PFSK-1 (cell line): Measurements from ENCODE around the gene GCSAM.

Experiments used
- FOXP2 ChIP-seq: optimal IDR thresholded peaks from 2 replicates; pipeline ENCODE3; 2011; ENCODE audit warnings: borderline replicate concordance, control low read depth, inconsistent platforms; ENCODE audit not compliant: insufficient read depth; ENCODE audit errors: extremely low read length, extremely low read depth
- POLR2AphosphoS5 ChIP-seq: IDR thresholded peaks from 2 replicates; pipeline ENCODE4 v1.6.1; 2012; ENCODE audit warnings: low read depth, mild to moderate bottlenecking, control low read depth, low read length, moderate library complexity
- SIN3A ChIP-seq: IDR thresholded peaks from 2 replicates; pipeline ENCODE4 v1.6.1; 2012; ENCODE audit warnings: mild to moderate bottlenecking, low read length, moderate library complexity, borderline replicate concordance; ENCODE audit not compliant: insufficient read depth
- TAF1 ChIP-seq: IDR thresholded peaks from 2 replicates; pipeline ENCODE4 v1.6.1; 2012; ENCODE audit warnings: low read length, control low read depth, borderline replicate concordance; ENCODE audit not compliant: insufficient read depth
- TF ChIP-seq, protein P1 (sequence below), 2 experiments: IDR thresholded peaks; 2 replicates each; pipeline versions ENCODE4 v1.6.1 to v1.8.0; 2011 to 2012; ENCODE audit warnings: low read depth in 2 of 2, low read length in 2 of 2, control low read depth in 1 of 2, inconsistent platforms in 1 of 2, mild to moderate bottlenecking in 1 of 2, moderate library complexity in 1 of 2; ENCODE audit not compliant: insufficient read depth in 1 of 2

GCSAM gene

DNA sequence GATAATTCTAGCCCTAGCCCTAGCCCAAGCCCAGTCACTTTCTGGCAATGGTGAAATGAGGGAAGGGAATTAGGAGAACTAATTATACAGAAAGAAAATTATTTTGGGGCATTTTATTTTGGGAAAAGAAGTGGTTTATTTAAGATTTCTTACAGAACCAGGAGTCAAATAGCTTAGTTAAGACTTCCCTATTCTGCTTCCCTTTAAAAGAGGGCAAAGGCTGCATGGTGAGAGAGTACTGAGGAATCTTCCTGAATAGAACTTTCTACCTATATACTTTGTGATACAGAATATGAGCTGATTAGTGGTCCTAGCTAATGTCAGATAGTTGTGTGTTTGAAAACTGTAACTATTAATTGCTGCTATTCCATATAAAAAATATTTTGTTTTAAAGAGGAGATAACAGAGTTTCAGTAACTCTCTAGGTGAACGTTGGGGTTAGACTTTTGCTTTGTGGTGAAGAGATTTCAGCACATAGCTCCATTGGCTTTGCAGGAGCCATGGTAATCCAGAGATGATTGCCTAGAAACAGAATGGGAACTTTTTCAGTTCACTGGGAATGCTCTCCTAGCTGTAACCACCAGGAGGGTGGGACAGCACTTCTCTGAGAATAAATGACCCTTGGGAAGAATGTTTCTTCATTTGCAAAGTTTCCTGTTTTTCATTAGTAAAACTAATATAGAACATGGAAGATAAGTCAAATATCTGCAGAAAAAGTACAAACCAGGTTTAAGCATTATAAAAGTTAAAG, 5.3 kb upstream of the GCSAM start:
- TF ChIP-seq SIN3A (no peak), TAF1 (no peak), POLR2AphosphoS5 (no peak), FOXP2 (no peak)
- TF ChIP-seq, protein P1, sequence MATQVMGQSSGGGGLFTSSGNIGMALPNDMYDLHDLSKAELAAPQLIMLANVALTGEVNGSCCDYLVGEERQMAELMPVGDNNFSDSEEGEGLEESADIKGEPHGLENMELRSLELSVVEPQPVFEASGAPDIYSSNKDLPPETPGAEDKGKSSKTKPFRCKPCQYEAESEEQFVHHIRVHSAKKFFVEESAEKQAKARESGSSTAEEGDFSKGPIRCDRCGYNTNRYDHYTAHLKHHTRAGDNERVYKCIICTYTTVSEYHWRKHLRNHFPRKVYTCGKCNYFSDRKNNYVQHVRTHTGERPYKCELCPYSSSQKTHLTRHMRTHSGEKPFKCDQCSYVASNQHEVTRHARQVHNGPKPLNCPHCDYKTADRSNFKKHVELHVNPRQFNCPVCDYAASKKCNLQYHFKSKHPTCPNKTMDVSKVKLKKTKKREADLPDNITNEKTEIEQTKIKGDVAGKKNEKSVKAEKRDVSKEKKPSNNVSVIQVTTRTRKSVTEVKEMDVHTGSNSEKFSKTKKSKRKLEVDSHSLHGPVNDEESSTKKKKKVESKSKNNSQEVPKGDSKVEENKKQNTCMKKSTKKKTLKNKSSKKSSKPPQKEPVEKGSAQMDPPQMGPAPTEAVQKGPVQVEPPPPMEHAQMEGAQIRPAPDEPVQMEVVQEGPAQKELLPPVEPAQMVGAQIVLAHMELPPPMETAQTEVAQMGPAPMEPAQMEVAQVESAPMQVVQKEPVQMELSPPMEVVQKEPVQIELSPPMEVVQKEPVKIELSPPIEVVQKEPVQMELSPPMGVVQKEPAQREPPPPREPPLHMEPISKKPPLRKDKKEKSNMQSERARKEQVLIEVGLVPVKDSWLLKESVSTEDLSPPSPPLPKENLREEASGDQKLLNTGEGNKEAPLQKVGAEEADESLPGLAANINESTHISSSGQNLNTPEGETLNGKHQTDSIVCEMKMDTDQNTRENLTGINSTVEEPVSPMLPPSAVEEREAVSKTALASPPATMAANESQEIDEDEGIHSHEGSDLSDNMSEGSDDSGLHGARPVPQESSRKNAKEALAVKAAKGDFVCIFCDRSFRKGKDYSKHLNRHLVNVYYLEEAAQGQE (IDR thresholded peaks at IDR 0.05; ENCODE audit: insufficient read depth in 1 of 2, low read depth in 2 of 2, low read length in 2 of 2), result no peak

DNA sequence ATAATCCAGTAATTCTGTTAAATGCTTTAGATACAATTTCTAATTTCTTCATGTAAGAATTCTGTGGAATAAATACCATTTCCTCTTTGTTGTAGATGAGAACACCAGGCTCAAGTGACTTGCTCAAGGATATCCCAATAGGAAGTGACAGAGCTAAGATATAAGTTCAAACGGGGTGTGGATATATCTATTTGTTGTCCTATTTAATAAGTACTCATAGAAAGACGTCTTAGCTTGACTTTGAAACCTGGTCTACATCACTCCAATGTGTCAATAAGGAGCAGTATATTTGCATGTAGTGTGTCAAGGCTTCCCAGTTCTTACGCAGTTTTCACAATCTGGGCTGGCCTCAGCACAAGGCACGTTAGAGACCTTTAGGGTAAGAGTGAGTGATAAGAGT, 4.7 kb upstream of the GCSAM start:
- TF ChIP-seq, protein P1 (IDR thresholded peaks at IDR 0.05; ENCODE audit: insufficient read depth in 1 of 2, low read depth in 2 of 2, low read length in 2 of 2), result no peak
- TF ChIP-seq FOXP2, result no peak
- TF ChIP-seq POLR2AphosphoS5, result no peak

DNA sequence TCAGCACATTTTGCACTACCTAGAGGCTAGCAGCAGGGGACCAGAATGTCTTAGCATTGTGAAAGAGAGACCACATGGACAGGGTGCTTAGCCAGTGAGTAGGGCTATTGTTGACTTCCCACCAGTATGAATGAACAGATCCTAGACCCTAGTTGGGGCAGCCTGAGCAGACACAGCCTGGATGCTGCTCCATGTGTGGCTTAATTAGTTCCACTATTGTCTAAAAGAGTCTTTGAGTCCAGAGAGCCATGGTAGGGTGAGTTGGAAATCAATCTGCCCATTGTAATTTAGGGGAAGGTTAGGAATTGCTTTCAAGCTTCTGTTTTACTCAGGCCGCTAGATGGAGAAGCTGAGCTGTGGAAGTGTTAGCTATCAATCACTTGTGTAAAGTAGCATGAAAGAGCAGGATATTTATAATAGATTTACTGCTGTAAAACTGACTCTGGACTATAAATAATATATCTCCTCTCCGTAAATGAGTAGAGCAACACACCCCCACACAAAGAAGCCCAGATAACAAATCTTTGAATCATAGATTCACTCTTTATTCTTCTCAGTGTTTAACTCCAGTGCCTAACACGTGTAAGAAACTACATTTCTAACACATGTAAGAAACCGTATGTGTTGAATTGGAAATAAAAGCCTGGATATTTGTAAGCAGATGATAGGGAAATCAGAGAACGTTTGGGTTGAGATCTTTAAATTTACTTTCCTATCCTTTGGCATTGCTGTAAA, 4.1 kb upstream of the GCSAM start:
- TF ChIP-seq FOXP2, result no peak
- no peak for TF ChIP-seq POLR2AphosphoS5
- TF ChIP-seq SIN3A, result no peak
- TF ChIP-seq, protein P1 (IDR thresholded peaks at IDR 0.05; ENCODE audit: insufficient read depth in 1 of 2, low read depth in 2 of 2, low read length in 2 of 2), result no peak
- TF ChIP-seq TAF1, result no peak

DNA sequence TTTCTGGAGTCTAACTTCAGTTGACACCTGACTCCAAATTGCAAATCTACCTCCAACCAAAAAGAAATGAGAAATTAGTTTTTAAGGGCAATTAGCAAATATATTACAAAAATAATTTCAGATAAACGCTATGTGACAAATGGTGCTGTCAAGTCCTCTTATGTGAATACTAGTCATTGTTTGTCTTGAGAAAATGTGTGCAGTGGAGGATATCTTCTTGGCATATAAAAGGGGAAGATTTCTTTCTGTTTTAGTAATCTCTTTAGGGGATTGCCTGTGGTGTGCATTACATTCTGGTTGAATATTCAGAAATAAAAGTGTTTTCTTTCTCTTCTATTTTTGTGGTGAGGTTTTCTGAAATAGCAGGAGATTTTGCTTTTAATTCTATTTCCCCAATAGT, 3.0 kb upstream of the GCSAM start:
- no peak for TF ChIP-seq TAF1
- no peak for TF ChIP-seq SIN3A
- no peak for TF ChIP-seq POLR2AphosphoS5
- TF ChIP-seq, protein P1 (IDR thresholded peaks at IDR 0.05; ENCODE audit: insufficient read depth in 1 of 2, low read depth in 2 of 2, low read length in 2 of 2), result no peak
- TF ChIP-seq FOXP2, result no peak
